Activated CD4-positive, CD25-positive, alpha-beta regulatory T cell (primary cell): ENCODE results near the gene MTRF1L.
"Not testable (repeated sequence)": the region's sequence is repeated elsewhere in the genome, so short reads cannot be mapped to it uniquely, and the experiment has no call there.

ENCODE experiments used
- DNase-seq, 4 experiments: peaks; one replicate each; lab custom pipeline; 2025; lab: John Stamatoyannopoulos, UW

Gene MTRF1L

GRCh38 chr6:152969688-152970418, 32.7 kb downstream of the MTRF1L start:
- DNase-seq: no peak

DNA sequence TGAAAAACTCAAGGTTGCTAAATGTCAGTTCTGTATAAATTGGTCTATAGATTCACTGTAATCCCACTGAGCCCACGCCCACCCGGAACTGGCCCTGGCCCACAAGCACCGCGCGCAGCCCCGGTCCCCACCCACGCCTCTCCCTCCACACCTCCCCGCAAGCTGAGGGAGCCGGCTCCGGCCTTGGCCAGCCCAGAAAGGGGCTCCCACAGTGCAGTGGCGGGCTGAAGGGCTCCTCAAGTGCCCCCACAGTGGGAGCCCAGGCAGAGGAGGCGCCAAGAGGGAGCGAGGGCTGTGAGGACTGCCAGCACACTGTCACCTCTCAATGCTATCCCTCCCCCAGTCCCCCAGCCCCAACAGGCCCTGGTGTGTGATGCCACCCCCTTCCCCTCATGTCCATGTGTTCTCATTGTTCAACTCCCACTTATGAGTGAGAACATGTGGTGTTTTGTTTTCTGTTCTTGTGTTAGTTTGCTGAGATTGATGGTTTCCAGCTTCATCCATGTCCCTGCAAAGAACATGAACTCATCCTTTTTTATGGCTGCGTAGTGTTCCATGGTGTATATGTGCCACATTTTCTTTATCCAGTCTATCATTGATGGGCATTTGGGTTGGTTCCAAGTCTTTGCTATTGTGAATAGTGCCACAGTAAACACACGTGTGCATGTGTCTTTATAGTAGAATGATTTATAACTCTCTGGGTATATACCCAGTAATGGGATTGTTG, 36.2 kb downstream of the MTRF1L start:
- not testable (repeated sequence) for DNase-seq

GRCh38 chr6:152959333-152959732, 43.2 kb downstream of the MTRF1L start:
- DNase-seq: no peak

DNA sequence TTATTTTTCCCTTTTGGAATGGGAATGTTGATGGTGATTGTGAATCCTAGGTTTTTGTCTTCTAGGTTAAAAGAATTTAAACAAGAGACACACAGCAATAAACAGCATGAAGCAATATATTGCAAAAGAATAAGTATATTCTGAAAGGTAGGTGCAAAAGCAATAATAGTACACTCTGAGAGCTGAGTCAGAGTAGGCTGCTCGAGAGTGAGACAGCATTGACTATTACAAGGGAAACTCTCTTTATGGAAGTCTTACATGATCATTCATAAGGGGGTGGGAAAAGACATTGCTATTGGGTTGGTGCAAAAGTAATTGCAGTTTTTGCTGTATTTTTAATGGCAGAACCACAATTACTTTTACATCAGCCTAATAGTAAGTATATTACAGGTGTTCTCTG, 44.7 kb downstream of the MTRF1L start:
- no peak for DNase-seq

- DNase-seq: no peak
Observed at GRCh38 chr6:152954443-152954842, 48.1 kb downstream of the MTRF1L start.

DNA sequence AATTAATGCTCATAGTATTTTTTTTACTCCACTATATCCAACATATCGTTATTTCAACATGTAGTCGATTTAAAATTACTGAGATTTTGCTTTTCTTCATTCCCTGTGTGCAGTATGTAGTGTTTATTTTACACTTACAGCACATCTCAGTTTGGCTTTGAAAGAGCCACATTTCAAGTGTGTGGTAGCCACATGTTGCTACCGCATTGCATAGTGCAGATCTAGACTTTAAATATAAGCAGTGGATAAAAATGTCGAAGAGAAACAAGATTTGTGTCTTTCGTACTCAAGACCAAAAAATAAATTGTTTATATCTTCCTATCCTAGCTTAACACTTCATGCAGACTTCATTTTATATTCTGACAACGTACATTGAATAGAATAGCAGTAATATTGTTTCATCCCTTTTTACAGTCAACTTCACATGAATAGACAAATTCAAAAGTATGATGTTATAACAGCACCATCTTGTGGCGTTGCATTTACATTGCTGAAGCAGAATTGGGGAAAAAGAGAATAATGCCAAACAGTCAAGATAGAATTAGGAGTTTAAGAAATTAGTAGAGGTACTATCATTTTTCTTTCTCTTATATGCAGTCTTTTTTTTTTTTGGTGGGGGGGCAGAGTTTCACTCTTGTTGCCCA, 49.5 kb downstream of the MTRF1L start:
- DNase-seq: no peak

GRCh38 chr6:152952045-152952444, 50.5 kb downstream of the MTRF1L start:
- no peak for DNase-seq

- no peak for DNase-seq
Observed at GRCh38 chr6:152950240-152950639, 52.3 kb downstream of the MTRF1L start.

DNA sequence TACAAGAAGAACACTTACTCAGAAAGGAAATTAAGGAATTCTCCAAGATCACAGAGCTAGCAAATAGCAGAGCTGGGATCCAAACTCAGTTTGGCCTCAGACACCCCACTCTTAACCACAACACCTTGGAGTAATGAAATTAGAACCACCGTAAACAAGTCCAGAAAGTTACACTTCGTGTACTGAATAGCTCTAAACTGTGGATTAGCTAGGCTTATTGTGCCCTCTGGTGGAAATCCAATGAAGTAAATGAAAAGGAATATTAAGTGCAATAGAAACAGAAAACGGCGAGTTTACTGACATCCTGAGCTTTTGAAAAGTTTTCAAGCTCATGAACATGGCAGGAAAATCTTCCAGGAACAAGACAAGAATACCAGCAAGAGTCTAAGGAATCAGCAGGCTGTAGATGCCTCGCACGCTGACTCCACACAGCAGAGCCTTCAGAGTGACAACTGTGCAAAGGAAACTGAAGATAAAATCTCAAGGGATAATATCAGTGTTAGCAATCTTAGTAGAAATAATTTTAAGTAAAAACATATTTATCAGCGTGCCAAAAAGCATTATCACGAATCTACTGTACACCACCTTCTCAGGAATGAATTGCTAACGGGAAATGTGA, 54.2 kb downstream of the MTRF1L start:
- no peak for DNase-seq

GRCh38 chr6:152946995-152947394, 55.5 kb downstream of the MTRF1L start:
- DNase-seq: no peak

DNA sequence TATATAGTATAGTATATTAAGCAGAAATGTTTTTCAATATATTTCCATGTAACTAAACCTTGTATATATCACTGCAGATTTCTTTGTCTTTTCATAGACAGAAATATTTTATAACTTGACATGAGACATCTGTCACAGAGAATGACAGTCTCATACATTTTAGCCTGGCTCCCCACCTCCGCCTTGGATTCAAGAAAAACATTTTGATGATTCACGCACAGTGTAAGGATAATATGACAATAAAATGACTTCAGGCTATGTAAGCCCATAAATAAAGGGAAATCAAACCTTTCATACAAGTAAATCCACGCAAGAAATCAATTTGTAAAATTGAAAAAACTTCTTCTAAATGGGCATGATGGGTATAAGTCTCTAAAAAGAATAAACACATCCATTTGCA, 56.0 kb downstream of the MTRF1L start:
- DNase-seq: no peak

DNA sequence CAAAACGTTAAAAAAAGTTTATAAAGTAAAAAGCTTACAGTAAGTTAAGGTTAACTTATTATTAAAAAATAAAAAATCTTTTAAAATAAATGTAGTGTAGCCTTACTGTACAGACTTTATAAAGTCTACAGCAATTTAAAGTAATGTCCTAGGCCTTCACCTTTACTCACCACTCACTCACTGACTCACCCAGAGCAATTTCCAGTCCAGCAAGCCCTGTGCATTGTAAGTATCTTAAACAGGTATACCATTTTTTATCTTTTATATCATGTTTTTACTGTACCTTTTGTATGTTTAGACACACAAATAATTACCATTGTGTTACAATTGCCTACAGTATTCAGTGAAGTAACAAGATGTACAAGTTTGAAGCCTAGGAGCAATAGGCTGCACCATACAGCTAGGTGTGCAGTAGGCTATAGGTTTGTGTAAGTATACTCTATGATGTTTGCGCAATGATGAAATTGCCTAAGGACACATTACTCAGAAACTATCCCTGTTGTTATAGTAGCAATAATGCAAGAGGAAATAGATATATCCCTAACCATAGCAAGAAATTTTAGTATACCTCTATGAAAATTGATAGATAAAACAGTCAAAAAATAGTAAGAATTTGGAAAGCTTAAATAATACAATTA, 59.1 kb downstream of the MTRF1L start:
- no peak for DNase-seq

GRCh38 chr6:152942319-152942869, 60.1 kb downstream of the MTRF1L start:
- DNase-seq: no peak

GRCh38 chr6:152941746-152942145, 60.8 kb downstream of the MTRF1L start:
- DNase-seq: no peak
